T1000 (cell line): ENCODE data around the gene SORCS3.
A peak's percentile ranks its signal among the peaks of the same experiment; 100 is the strongest.

Experiments
- DNase-seq: peaks from one replicate; lab custom pipeline; 2025; ENCODE audit warnings: mixed read lengths; lab: John Stamatoyannopoulos, UW

The SORCS3 gene

DNA sequence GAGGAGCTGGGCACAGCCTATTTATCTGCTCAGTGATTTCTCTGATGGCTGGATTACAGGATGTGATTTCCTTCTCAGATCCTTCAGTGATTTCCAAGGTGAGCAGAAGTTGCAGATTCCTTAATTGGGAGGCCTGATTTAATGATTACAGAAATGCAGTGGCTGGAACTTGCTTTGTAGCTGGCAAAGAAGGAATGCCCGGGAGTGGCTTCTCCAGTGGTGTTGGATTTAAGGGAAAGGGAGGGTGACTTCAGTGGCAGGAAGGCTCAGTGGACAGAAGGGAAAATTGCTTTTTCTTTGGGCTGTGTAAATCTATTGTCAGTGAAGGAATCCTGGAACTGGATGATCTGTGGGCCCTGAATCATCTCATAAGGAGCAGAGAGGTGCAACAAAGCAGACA lies 5.1 kb downstream of the SORCS3 start:
- no peak for DNase-seq

DNA sequence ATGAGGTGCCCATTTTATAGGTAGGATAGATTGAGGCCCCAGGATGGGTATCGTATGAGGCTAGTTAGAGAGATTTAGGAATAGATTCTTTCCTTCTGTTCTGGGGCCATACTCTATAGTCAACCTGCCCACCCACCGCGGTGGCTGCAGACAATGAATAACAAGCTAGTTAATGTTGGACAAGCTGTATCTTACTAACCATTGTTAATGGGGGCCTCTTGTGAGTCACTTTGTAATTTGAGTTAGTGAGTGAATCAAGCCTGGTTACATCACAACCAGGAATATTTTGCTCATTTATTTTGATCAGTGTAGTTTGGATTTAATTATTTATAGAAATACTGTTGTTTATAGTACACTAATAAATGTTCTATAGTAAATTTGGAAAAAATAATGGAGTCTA lies 7.3 kb downstream of the SORCS3 start:
- DNase-seq, result no peak

DNA sequence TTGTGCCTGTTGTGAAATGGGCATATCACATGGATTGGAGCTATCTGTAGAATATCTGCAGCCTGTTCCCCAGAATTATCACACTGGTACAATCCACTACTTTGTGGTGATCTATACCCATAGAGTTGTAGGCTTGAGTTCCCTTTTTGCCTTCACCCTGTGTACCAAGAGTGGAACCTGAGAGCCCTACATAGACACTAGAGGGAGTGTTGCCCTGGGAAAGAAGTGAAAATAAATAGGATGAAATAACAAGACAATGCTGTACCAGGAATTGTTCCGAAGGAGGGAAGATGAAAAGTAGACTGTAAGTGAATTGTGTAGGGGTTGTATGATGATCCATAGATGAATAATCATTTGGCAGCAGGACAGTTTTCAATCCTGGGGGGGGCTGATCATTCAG lies 9.0 kb downstream of the SORCS3 start:
- no peak for DNase-seq

DNA sequence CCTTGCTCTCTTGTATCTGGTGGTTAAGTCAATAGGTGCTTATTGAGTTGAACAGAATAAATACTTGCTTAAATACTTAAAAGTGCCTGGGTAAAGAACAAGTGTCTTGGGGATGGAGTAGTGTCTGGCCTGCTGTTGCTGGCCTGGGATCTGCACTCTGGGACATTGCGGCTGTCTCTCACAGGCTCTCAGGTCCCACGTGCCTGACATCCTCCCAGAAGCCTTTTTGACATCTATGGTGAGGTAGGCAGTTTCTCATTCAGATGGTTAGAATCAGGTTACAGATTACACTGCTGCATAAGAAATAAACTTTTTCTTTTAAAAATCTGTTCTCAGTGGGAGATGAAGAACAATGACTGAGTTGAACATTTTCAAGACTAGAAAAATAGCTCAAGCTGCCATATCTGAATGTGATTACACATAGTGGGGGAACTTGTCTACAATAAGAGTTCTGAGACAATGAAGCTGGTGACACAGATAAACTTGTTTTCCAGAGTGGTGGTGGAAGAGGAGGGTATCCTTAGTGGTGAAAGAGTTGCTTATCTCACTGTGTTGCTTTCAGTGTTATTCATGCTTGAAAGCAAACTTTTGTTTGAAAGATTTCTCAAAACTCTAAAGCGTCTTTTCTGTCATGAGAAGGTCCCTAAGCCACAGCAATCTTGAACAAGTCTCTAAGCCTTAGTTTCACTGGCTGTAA lies 9.7 kb downstream of the SORCS3 start:
- DNase-seq, result no peak

DNA sequence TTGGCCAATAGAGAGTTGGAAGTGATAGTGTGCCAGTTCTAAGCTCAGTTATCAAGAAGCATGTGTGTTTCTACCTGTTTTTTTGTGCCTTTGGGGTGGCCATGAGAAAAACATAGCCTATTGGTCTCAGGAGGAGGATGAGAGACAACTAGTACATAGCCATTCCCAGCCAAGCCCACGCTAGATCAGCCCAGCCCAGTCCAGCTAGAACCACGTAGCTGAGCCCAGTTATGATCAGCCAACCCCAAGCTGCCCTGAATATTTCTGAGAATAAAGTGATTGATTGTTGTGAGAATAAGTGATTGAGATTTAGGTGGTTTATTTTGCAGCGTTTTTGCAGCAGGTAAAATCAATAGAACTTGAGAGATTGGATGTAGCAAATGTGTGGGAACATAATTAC lies 15.9 kb downstream of the SORCS3 start:
- DNase-seq, result no peak

DNA sequence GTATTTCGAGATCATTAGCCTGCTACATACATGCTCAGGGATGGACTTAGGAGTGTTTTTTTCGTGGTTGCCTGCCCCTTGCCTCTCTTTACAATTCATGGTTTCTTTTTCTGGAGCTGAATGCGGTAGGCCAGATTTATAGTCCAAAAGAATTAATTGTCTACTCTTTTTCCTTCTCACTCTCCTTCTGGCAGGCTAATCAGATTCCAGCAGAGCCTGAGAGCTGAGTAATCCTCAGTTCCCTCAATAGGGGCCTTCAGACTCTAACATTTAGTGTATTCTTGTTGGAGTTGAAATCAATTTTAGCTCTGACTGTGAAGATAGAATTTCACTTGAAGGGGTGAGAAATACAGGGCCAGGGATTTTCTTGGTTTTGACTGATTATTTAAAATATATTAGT lies 16.4 kb downstream of the SORCS3 start:
- DNase-seq, result no peak

DNA sequence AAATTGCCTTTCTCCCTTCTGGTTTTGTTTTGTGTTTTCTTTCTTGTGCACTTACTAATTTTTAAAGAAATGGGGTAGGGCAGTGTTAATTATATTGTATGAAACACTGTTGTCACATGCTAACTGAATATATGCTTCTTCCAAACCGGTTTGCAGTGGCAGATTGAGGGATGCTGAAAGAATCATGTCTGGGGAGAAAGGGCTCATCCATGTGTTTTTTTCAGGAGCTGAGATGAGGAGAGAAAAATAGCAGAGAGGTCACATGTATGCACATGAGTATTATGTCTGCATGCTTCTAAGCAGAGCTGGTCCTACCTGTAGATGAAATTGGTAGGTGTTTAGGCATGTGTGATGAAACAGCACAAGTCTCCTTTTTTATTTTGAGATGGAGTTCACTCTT lies 17.0 kb downstream of the SORCS3 start:
- no peak for DNase-seq

DNA sequence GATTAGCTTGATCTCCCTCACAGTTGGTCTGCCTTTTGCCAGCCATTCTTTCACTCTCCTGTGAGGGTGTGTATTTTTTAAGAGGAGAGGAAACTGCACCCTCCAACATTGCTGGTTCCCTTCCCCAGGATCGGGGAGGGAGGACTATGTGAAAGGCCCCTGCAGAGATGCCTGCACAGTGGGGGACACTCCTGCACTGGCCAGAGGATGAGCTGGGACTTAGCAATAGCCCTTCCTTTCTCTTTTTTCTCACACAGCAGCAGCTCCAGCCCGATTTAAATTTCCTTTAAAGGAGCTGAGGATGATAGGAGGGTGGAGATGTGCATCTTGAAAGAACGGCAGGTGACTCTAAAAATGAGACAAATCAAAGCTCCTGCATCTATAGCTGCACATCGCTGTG lies 18.7 kb downstream of the SORCS3 start:
- DNase-seq, result no peak

DNA sequence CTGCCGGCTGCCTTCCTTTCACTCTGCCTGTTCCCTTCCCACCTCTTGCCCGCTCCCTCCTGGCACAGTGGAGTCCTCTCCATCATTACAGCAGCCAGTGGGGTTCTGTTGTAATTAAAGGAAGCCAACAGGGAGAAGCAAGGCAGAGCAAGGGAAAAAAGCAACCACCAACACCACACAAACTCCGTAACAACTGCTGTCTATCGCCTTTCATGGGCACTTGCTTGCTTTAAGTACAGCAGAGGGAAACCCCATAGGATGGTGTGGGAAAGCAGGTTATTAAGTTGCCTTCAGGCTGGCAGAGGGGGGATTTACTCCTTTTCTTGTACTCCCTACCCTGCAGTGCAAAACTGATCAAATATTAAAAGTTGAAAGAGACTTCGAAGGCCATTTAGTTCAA lies 22.0 kb downstream of the SORCS3 start:
- DNase-seq, result no peak

DNA sequence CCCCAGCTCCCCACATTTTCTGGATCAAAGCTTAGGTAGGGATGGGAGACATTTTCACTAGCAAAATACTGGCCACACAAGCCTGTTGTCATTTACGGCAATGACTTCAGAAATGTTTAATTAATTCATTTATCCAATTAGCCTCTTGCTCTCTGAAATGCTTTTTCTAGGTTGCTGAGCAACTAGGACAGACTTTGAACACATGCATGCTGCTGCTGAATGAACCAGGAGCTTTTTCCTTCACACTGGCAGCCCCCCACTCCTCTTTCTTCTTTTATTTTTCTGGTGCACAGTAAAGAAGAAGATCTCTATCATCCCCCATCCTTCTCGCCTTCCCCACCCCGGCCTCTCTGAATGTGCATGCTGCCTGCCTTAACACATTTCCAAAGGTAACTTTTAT lies 22.5 kb downstream of the SORCS3 start:
- DNase-seq, result no peak

DNA sequence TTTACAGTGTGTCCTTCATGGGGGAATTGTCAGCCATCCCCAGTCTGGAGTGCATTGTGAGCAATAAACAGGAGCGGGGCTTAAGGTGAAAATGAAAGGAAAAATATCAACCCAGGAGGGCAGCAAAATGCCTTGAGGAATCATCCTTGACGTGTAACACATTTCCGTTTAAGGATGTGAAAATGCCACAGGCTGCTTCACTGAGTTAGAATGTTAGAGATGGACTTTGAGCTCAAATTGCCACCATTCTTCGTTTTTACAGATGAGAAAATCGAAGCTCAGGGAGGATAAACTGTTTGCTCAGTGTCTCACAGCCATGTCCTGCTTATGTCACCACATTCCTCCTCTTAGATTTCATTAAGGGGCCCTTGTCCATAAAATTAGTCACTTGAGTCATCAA lies 23.1 kb downstream of the SORCS3 start:
- no peak for DNase-seq

DNA sequence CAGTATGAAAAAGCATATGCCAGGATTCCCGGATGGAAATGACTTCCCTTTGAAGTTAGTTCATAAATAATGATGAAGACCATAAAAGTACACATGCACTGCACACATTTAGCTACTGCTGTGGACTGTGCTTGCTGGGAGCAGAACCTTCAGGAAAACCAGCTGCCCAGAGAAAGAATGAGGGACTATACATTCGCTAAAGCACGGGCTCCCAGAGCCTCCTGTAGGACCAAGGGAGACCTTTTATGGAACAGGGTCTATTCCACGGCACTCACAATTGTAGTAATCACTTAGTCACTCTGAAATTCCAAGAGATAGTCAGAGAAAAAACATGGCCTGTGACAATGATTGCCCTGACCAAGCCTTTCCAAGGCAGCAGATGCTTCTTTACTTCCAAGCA lies 24.1 kb downstream of the SORCS3 start:
- DNase-seq, result no peak

DNA sequence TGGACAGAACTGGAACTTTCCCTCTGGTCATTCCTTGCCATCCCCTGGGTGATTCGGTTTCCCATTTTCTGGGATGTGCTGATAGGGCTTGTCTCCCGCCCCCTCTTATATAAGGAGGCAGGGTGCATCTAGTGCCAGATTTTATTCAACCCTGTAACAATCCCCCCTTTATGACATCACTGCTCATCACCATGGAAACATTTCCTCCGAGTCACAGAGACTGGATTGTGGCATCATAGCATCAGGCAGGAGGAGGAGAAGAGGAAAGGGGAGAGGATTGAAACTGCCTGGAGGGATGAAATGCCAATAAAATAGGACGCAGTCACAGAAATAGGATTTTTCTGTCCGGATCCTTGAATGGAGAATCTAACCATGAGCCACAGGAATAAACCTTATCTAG lies 25.0 kb downstream of the SORCS3 start:
- DNase-seq, result no peak

DNA sequence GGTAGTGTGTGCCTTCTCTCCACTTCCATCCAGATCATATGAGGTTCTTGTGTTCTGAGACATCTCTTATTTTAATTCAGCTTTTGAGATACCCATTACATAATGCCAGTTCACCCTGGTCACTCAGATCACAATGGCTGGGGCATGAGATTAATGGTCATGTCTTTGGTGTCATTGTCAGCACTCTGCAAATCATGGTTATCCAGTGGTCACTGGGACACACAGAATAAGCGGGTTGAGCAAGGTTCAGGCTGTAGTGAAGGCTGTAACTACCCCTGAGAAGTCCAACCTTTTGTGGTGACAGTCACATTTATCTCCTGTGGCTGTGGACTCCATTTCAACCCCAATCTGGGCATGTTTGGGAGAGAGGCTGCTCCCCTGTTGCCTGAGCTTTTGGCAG lies 35.8 kb downstream of the SORCS3 start:
- DNase-seq, result no peak

DNA sequence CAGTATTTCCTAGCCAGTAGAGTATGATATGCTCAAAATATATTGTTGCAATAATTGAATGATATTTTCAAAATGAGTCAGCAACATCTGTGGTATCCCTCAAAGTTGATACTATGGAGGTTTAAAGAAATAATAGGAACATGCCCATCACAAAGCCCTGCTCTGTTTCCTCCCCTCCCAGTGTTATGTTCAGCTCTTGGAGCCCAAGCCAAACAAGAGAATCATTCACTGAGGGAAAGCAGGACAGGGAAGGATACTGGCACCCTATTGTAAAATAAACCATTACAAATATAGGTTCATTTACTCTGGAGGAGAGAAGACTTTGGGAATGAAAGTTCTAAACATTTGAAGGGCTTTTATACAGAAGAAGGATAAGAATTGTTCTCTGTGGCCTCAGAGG lies 37.6 kb downstream of the SORCS3 start:
- DNase-seq, result no peak

DNA sequence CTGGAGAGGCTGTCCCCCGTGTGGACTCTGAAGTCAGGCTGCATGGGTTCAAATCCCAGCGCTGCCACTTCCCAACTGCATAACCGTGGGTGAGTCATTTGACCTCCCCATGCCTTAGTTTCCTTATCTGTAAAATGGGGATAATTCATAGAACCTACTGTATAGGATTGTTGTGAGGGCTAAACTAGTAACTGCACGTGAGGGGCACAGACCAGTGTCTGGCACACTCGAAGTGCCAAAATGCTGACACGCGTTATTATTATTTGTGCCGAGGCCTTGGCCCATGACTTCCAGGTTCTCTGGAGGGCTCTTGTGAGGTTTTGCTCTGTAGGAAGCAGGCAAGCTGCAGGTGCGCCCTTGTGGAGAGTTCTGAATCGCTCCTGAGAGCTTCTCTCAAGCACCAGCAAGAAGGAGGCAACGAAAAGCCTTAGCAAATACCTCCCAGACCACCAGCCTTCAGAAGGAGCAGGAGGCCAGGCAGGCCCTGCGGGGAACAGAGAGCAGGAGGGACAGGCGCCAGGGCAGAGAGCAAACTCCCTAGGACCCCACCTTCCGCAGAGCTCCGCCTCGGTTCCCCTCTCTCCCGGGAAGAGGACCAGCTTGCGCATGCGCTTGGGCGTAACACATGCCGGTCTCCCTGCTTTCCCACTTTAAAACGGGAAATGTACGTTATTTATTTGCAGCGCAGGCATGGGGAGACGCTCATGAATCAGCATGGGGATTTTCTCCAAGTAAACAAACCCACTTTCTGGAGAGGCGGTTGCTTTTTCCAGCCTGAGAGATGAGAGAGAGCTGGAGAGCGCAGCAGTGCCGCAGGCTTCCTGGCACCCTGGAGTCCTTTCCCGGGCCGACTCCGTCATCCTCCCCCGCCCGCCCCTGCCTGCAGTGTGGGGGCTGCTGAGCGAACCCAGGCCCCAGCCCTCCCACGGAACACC lies 39.6 kb downstream of the SORCS3 start:
- DNase-seq, result peak; percentile 41

DNA sequence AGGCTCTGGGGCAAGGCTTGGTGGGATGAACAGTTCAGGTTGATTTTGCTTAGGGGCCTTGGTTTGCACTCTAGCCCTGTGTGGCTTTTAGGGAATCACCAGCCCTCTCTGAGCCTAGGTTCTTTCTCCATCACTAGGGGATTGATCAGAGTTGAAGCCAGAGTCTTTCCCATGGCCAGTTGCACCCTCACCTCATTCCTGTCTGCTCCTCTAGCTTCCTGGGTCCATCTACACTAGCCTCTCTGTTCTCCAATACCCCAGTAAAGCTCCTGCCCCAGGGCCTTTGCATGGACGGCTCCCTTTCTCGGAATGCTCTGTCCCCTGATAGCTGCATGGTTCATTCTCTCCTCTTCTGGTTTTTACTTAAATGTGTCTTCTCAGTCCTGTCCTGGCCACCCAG lies 40.4 kb downstream of the SORCS3 start:
- no peak for DNase-seq

DNA sequence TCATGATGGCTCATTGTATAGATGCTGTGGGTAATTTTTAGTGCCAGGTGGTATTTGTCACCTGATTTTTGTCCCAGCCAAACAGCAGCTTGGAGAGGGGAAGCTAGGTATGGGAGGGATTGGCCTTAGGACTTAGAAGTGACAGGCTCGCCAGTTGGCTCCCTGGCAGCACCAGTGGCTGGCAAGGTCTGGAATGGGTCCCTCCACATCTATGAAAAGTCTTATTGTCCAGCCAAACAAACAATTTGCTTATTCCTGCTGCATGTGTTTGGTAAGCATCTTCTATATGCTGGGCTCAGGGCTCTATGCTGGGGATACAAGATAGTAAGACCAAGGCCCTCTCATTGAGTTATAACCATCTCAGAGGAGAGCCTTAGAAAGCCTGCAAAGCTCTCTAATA lies 42.5 kb downstream of the SORCS3 start:
- DNase-seq, result no peak

DNA sequence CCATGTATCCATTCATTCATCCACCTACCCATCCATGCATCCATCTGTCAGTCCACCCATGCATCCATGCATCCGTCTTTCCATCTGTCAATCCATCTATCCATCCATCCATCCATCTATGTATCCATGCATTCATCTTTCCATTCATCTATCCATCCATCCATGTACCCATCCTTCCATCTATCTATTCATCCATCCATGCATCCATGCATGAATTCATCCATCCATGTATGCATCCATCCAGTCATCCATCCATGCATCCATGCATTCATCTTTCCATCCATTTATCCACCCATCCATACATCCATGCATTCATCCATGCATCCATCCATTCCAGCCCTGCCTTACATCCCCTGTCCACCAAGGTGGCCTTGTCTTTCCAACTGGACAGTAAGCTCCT lies 45.7 kb downstream of the SORCS3 start:
- DNase-seq, result no peak

DNA sequence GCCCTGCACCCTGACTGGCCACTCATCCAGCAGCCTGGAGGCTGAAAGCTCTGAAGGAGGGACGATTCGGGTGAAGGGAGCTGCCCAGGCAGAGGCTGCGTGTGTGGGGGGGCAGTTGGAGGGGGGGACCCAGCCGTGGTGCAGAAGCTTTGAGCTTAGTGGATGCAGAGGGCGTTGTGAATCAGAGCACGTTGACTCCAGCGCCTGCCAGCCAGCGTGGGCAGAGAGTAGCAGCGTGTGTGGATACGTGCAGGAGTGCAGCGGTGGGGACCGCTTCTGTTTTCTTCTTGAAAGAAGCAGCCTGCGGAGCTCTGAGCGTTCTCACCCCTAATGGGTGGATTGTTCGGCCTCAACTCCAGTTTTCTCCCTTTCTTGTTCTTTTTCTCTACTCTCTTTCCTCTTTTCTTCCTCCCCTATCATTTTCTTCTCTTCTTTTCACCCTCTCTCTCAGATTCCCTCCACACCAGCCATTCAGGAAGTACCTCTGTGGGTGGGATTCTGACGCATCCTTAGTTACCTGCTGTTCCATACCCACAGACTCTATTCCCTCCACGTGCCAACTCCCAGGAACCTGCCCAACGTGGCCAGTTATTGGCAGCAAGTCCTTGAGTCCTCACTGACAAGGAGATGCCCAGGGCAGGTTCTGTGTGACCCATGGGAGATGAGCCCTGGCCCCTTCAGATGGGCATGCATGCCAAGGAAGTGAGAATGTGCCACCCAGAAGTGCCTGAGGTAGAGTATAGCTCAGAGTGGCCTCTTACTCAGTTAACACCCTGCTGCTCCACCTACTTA lies 47.4 kb downstream of the SORCS3 start:
- no peak for DNase-seq

DNA sequence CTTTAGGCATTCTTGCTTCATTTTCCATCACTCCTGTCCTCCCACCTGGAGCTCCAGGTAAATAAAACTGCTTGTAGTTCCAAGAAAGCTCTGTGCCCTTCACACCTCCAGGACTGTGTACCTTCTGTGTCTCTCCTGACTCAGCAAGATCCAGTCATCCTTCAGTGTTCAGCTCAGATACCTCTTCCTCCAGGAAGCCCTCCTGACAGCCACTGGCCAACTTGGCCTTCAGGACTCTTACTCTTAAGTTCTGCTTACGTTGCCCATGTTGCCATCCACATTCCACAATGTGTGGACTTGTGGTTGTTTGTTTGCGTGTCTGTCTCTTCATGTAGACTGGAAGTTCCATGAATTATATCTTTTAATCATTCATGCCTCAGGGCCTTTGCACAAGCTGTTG lies 48.0 kb downstream of the SORCS3 start:
- no peak for DNase-seq

DNA sequence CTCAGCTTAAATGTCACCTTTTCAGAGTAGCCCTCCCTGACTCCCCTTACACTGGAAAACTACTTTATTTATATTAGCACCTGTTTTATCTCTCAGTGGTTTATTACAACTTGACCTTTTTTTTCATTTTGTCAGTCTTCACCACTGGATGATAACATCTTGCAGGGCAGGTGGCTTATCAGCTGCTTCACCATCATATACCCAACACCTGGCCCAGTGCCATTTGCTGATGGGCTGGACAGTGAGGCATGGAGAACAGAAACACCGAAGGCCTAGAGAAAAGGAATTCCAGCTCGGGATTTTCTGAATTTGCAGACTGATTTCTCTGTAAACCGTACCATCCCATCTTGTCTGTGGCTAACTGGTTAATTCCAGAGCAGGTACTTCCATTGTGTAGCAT lies 48.5 kb downstream of the SORCS3 start:
- DNase-seq, result no peak

DNA sequence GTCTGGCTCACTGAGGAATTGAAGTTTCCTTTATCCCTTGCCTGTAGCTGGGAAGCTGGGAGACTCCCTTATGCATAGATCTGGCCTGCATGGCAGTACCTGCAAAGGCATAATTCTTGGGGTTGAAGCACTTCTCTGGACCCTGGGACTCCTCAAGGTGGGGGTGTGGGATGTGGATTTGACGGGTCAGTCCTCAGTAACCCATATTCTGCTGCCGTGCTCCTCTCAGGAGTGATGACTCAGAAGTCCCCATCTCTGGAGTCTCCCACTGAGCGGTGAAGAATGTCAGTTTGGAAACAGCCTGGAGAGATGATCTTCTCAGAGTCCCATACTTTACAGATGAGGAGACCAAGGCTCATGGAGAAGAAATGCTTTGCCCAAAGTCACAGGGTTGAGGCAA lies 49.0 kb downstream of the SORCS3 start:
- no peak for DNase-seq
